AG09319 (cell line): ENCODE measurements around the gene TBC1D9.
"Not testable (repeated sequence)": the region's sequence is repeated elsewhere in the genome, so short reads cannot be mapped to it uniquely, and the experiment has no call there.

Experiments
- DNase-seq: peaks from one replicate; pipeline ENCODE4 v3.0.0-alpha.2; 2010; ENCODE audit warnings: low read depth; ENCODE audit errors: extremely low read depth
- CTCF ChIP-seq: IDR thresholded peaks from 2 replicates; pipeline ENCODE4 v1.5.1; 2011; ENCODE audit warnings: low read depth, mild to moderate bottlenecking, inconsistent platforms, low read length, moderate library complexity

TBC1D9 gene

GRCh38 chr4:140753329-140753728 lies 2.9 kb downstream of the TBC1D9 start:
- DNase-seq = no peak
- no peak for TF ChIP-seq CTCF

GRCh38 chr4:140752291-140753068 lies 3.7 kb downstream of the TBC1D9 start:
- TF ChIP-seq CTCF = no peak
- DNase-seq = no peak

- no peak for TF ChIP-seq CTCF
- DNase-seq = no peak
These were observed 5.7 kb downstream of the TBC1D9 start for GRCh38 chr4:140750470-140750869.

GRCh38 chr4:140748171-140748570 lies 8.0 kb downstream of the TBC1D9 start:
- TF ChIP-seq CTCF = no peak
- no peak for DNase-seq

- not testable (repeated sequence) for DNase-seq
These were observed 9.6 kb downstream of the TBC1D9 start for GRCh38 chr4:140746546-140746945.

GRCh38 chr4:140744421-140744820 lies 11.8 kb downstream of the TBC1D9 start:
- no peak for DNase-seq
- TF ChIP-seq CTCF = no peak

- no peak for DNase-seq
- TF ChIP-seq CTCF = no peak; the same call in none of the 2 replicates
These were observed 12.8 kb downstream of the TBC1D9 start for GRCh38 chr4:140743194-140743931.
